Neural progenitor cell (in vitro differentiated cells): ENCODE measurements around the gene MIEF1. TPM values are rescaled to one million over a fixed set of nuclear protein-coding genes. Genes with fewer than 3 reads are reported as not detected.
"Not testable (repeated sequence)": the region's sequence is repeated elsewhere in the genome, so short reads cannot be mapped to it uniquely, and the experiment has no call there.

Experiments used
- DNase-seq: peaks from one replicate; pipeline ENCODE4 v3.0.0-alpha.2; 2016; ENCODE audit warnings: low spot score
- H2AFZ ChIP-seq: fragments of 200-600 bp; sonication (generic); replicated peaks from 2 replicates; pipeline ENCODE4 v1.6.1; 2016; ENCODE audit warnings: antibody characterized with exemption
- H3F3A ChIP-seq: fragments of 200-600 bp; sonication (generic); 2 replicates; pipeline ENCODE4 v1.6.1; 2016; ENCODE audit warnings: antibody characterized with exemption, low read depth
- H3K27ac ChIP-seq: fragments of 200-600 bp; sonication (generic); 2 replicates; pipeline ENCODE4 v1.5.1; 2016; ENCODE audit warnings: mild to moderate bottlenecking
- H3K27me3 ChIP-seq: fragments of 200-600 bp; sonication (generic); 2 replicates; pipeline ENCODE4 v1.6.1; 2016; ENCODE audit warnings: mild to moderate bottlenecking, moderate library complexity
- H3K36me3 ChIP-seq: fragments of 200-600 bp; sonication (generic); 2 replicates; pipeline ENCODE4 v1.5.1; 2016
- H3K4me1 ChIP-seq: fragments of 200-600 bp; sonication (generic); 2 replicates; pipeline ENCODE4 v1.6.1; 2016; ENCODE audit warnings: mixed run types
- H3K4me2 ChIP-seq: fragments of 200-600 bp; sonication (generic); 2 replicates; pipeline ENCODE4 v1.6.1; 2016
- H3K4me3 ChIP-seq: fragments of 200-600 bp; sonication (generic); 2 replicates; pipeline ENCODE4 v1.5.1; 2016
- H3K79me2 ChIP-seq: fragments of 200-600 bp; sonication (generic); 2 replicates; pipeline ENCODE4 v1.6.1; 2016; ENCODE audit warnings: low read depth
- H3K9ac ChIP-seq: fragments of 200-600 bp; sonication (generic); 2 replicates; pipeline ENCODE4 v1.6.1; 2016
- H3K9me3 ChIP-seq: fragments of 200-600 bp; sonication (generic); 2 replicates; pipeline ENCODE4 v1.5.1; 2016; ENCODE audit warnings: low read depth
- H4K20me1 ChIP-seq: fragments of 200-600 bp; sonication (generic); 2 replicates; pipeline ENCODE4 v1.6.1; 2016; ENCODE audit warnings: low read depth
- H3K27ac Mint-ChIP-seq: 3 replicates; pipeline ENCODE4 v1.8.0; 2021; ENCODE audit warnings: mixed read lengths
- H3K27me3 Mint-ChIP-seq: 2 replicates; pipeline ENCODE4 v1.8.0; 2022; ENCODE audit warnings: low read depth, mild to moderate bottlenecking, inconsistent platforms, moderate library complexity, mixed read lengths; ENCODE audit not compliant: insufficient read depth
- H3K36me3 Mint-ChIP-seq: 3 replicates; pipeline ENCODE4 v1.8.0; 2021; ENCODE audit warnings: mixed read lengths
- H3K4me1 Mint-ChIP-seq: 3 replicates; pipeline ENCODE4 v1.8.0; 2021; ENCODE audit warnings: mixed read lengths
- H3K4me3 Mint-ChIP-seq: 3 replicates; pipeline ENCODE4 v1.8.0; 2021; ENCODE audit warnings: mild to moderate bottlenecking, moderate library complexity, mixed read lengths
- H3K9me3 Mint-ChIP-seq: 3 replicates; pipeline ENCODE4 v1.8.0; 2020; ENCODE audit warnings: mixed read lengths
- EZH2 ChIP-seq: fragments of 200-600 bp; sonication (generic); IDR thresholded peaks from 2 replicates; pipeline ENCODE4 v1.6.1; 2017; ENCODE audit warnings: antibody characterized with exemption, mild to moderate bottlenecking, moderate library complexity
- EZH2phosphoT487 ChIP-seq: fragments of 200-600 bp; sonication (generic); IDR thresholded peaks from 2 replicates; pipeline ENCODE4 v1.6.1; 2017; ENCODE audit warnings: antibody characterized with exemption
- total RNA-seq: library from RNA; depleted of rRNA; stranded (reverse); fragments of >200 nt; gene quantifications from 2 replicates; pipeline ENCODE4 v1.2.3, GENCODE V29; 2015; ENCODE audit warnings: low replicate concordance
- TF ChIP-seq, protein P1 (sequence below): fragments of 200-600 bp; sonication (generic); IDR thresholded peaks from 2 replicates; pipeline ENCODE4 v1.5.1; 2017; ENCODE audit warnings: antibody characterized with exemption, mild to moderate bottlenecking

MIEF1 gene
- total RNA-seq, 1 donor from 2014 or later: 22.0 TPM

DNA sequence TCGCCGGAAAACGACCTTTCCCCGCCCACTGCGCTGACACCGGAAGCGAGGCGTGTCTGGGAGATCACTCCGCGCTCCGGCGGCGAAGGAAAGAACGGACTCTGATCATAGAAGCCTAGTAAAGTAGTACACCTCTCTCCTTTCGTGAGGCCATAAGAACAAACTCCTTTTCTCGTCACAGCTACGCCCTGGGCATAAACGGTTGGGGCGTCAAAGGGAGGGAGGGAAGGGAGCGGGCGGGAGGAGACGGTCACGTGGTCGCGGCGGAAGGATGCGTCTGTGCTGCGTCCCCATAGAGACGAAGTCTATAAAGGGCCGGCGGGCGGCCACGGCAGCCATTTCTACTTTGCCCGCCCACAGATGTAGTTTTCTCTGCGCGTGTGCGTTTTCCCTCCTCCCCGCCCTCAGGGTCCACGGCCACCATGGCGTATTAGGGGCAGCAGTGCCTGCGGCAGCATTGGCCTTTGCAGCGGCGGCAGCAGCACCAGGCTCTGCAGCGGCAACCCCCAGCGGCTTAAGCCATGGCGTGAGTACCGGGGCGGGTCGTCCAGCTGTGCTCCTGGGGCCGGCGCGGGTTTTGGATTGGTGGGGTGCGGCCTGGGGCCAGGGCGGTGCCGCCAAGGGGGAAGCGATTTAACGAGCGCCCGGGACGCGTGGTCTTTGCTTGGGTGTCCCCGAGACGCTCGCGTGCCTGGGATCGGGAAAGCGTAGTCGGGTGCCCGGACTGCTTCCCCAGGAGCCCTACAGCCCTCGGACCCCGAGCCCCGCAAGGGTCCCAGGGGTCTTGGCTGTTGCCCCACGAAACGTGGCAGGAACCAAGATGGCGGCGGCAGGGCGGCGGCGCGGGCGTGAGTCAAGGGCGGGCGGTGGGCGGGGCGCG lies 18.4 kb downstream of the MIEF1 start, which contains the start of gene ATF4:
Gene ATF4 (plus strand): TSS at position 337 of the 880 bp plus-strand sequence. CDS start 884 bp downstream, outside the sequence.
- TF ChIP-seq EZH2 (no peak), EZH2phosphoT487 (no peak)
- TF ChIP-seq, protein P1, sequence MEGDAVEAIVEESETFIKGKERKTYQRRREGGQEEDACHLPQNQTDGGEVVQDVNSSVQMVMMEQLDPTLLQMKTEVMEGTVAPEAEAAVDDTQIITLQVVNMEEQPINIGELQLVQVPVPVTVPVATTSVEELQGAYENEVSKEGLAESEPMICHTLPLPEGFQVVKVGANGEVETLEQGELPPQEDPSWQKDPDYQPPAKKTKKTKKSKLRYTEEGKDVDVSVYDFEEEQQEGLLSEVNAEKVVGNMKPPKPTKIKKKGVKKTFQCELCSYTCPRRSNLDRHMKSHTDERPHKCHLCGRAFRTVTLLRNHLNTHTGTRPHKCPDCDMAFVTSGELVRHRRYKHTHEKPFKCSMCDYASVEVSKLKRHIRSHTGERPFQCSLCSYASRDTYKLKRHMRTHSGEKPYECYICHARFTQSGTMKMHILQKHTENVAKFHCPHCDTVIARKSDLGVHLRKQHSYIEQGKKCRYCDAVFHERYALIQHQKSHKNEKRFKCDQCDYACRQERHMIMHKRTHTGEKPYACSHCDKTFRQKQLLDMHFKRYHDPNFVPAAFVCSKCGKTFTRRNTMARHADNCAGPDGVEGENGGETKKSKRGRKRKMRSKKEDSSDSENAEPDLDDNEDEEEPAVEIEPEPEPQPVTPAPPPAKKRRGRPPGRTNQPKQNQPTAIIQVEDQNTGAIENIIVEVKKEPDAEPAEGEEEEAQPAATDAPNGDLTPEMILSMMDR: no peak
- H3K36me3 Mint-ChIP-seq: peaks cover 38% of the 10 kb centered on the region
- peak within 1 kb of the TSS; percentile 98 for H3K4me3 Mint-ChIP-seq
- peaks cover 2% of the 10 kb centered on the region for H3K9me3 Mint-ChIP-seq
- H3K9me3 ChIP-seq: no peaks in the 10 kb centered on the region
- peaks cover 57% of the 10 kb centered on the region for H3K79me2 ChIP-seq
- H3K4me1 ChIP-seq: peaks cover 20% of the 10 kb centered on the region
- peaks cover 25% of the 10 kb centered on the region for H3K27me3 Mint-ChIP-seq
- peak within 1 kb of the TSS; percentile 87 for H2AFZ ChIP-seq
- peak; percentile 95 for DNase-seq
- no peaks in the 10 kb centered on the region for H3K27me3 ChIP-seq
- H3K4me2 ChIP-seq: peak within 1 kb of the TSS; percentile 99
- peak within 1 kb of the TSS; percentile 96 for H3K27ac ChIP-seq
- H3K4me1 Mint-ChIP-seq: peaks cover 43% of the 10 kb centered on the region
- peaks cover 53% of the 10 kb centered on the region for H4K20me1 ChIP-seq
- H3F3A ChIP-seq: peaks cover 72% of the 10 kb centered on the region
- peaks cover 8% of the 10 kb centered on the region for H3K36me3 ChIP-seq
- peak within 1 kb of the TSS; percentile 92 for H3K9ac ChIP-seq
- H3K4me3 ChIP-seq: peak within 1 kb of the TSS; percentile 96
- H3K27ac Mint-ChIP-seq: peak within 1 kb of the TSS; percentile 100

DNA sequence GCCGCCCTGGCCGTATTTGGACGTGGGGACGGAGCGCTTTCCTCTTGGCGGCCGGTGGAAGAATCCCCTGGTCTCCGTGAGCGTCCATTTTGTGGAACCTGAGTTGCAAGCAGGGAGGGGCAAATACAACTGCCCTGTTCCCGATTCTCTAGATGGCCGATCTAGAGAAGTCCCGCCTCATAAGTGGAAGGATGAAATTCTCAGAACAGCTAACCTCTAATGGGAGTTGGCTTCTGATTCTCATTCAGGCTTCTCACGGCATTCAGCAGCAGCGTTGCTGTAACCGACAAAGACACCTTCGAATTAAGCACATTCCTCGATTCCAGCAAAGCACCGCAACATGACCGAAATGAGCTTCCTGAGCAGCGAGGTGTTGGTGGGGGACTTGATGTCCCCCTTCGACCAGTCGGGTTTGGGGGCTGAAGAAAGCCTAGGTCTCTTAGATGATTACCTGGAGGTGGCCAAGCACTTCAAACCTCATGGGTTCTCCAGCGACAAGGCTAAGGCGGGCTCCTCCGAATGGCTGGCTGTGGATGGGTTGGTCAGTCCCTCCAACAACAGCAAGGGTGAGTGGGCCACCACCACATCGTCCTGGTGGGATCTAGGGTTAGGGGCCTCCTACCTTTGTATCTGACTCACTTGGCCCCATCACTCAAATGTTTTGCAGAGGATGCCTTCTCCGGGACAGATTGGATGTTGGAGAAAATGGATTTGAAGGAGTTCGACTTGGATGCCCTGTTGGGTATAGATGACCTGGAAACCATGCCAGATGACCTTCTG lies 19.2 kb downstream of the MIEF1 start:
- H3K9ac ChIP-seq: peak overlapping the region; percentile 92
- H3K4me3 ChIP-seq: peak overlapping the region; percentile 96
- not testable (repeated sequence) for DNase-seq, H3K27me3 ChIP-seq, H3K9me3 Mint-ChIP-seq, H3K9me3 ChIP-seq, H3K36me3 ChIP-seq, H2AFZ ChIP-seq
- peak overlapping the region; percentile 99 for H3K4me2 ChIP-seq
- H3K79me2 ChIP-seq: peaks cover 54% of the 10 kb centered on the region
- H3F3A ChIP-seq: peaks cover 80% of the 10 kb centered on the region
- Mint-ChIP-seq H3K27ac (peak overlapping the region; percentile 81), H3K27me3 (peaks cover 22% of the 10 kb centered on the region), H3K36me3 (peaks cover 30% of the 10 kb centered on the region), H3K4me3 (peak overlapping the region; percentile 98), H3K4me1 (peaks cover 48% of the 10 kb centered on the region)
- H4K20me1 ChIP-seq: peaks cover 59% of the 10 kb centered on the region
- H3K4me1 ChIP-seq: peaks cover 20% of the 10 kb centered on the region
- H3K27ac ChIP-seq: peak overlapping the region; percentile 19

DNA sequence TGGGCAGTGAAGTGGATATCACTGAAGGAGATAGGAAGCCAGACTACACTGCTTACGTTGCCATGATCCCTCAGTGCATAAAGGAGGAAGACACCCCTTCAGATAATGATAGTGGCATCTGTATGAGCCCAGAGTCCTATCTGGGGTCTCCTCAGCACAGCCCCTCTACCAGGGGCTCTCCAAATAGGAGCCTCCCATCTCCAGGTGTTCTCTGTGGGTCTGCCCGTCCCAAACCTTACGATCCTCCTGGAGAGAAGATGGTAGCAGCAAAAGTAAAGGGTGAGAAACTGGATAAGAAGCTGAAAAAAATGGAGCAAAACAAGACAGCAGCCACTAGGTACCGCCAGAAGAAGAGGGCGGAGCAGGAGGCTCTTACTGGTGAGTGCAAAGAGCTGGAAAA lies 20.0 kb downstream of the MIEF1 start:
- Histone ChIP-seq H3K4me2 (peak overlapping the region; percentile 99), H3K4me3 (peak overlapping the region; percentile 96), H3K4me1 (peaks cover 20% of the 10 kb centered on the region), H3K9ac (peak overlapping the region; percentile 92), H4K20me1 (peaks cover 65% of the 10 kb centered on the region), H3K27ac (peak overlapping the region; percentile 16), H3F3A (peaks cover 87% of the 10 kb centered on the region), H3K79me2 (peaks cover 54% of the 10 kb centered on the region)
- H3K27me3 ChIP-seq, H2AFZ ChIP-seq, DNase-seq, H3K9me3 ChIP-seq, H3K36me3 ChIP-seq, H3K9me3 Mint-ChIP-seq: not testable (repeated sequence)
- peak overlapping the region; percentile 98 for H3K4me3 Mint-ChIP-seq
- H3K4me1 Mint-ChIP-seq: peaks cover 51% of the 10 kb centered on the region
- H3K36me3 Mint-ChIP-seq: peaks cover 30% of the 10 kb centered on the region
- peaks cover 20% of the 10 kb centered on the region for H3K27me3 Mint-ChIP-seq
- H3K27ac Mint-ChIP-seq: peak overlapping the region; percentile 69

DNA sequence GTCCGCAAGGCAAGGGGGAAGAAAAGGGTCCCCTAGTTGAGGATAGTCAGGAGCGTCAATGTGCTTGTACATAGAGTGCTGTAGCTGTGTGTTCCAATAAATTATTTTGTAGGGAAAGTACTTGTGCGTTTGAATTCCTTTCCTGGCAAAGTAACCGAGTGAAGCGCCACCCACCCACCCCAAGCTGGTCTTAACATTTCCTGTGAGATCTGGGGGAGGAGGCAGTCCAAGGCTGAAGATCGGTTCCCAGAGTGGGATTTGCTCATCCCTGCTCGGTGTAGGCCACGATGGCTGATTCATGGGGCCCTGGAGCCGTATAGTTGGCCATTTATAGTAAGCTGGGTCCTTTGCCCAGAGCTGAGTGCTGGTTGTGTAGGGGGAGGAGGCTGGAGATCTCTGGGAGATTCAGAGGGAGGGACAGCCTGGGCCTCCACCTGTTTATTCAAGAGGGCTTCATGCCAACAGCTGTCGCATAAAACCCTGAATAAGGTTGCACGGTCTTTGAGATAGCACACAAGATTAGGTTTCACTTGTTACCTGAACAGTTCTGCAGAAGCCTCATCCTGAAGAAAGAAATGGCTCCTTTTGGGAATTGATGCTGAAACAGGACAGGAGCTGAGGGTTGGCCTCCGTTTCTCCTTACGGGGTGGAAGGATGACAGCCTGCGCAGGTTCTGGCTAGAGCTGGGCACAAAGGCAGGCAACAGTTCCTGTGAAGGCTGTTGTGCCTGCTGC lies 20.6 kb downstream of the MIEF1 start:
- peaks cover 2% of the 10 kb centered on the region for H3K9me3 Mint-ChIP-seq
- Histone ChIP-seq H4K20me1 (peaks cover 71% of the 10 kb centered on the region), H3K27me3 (no peaks in the 10 kb centered on the region), H3K9ac (no peak overlapping the region), H3K27ac (peak overlapping the region; percentile 23), H3K9me3 (no peaks in the 10 kb centered on the region), H3K4me1 (peaks cover 20% of the 10 kb centered on the region), H3F3A (peaks cover 90% of the 10 kb centered on the region), H3K4me3 (peak overlapping the region; percentile 96), H3K79me2 (peaks cover 54% of the 10 kb centered on the region), H3K4me2 (peak overlapping the region; percentile 99), H2AFZ (no peak overlapping the region), H3K36me3 (peaks cover 8% of the 10 kb centered on the region)
- peaks cover 55% of the 10 kb centered on the region for H3K4me1 Mint-ChIP-seq
- peak; percentile 23 for DNase-seq
- TF ChIP-seq EZH2: no peak
- no peak for TF ChIP-seq EZH2phosphoT487
- TF ChIP-seq, protein P1: no peak
- peak overlapping the region; percentile 98 for H3K4me3 Mint-ChIP-seq
- peaks cover 20% of the 10 kb centered on the region for H3K27me3 Mint-ChIP-seq
- peaks cover 30% of the 10 kb centered on the region for H3K36me3 Mint-ChIP-seq
- H3K27ac Mint-ChIP-seq: no peak overlapping the region
